DMS 273 (cell line): Measurements from ENCODE around the gene DMRTB1.

Experiments used
- DNase-seq: peaks from one replicate; lab custom pipeline; 2025; ENCODE audit not compliant: unreplicated experiment; lab: John Stamatoyannopoulos, UW

DMRTB1 gene

DNA sequence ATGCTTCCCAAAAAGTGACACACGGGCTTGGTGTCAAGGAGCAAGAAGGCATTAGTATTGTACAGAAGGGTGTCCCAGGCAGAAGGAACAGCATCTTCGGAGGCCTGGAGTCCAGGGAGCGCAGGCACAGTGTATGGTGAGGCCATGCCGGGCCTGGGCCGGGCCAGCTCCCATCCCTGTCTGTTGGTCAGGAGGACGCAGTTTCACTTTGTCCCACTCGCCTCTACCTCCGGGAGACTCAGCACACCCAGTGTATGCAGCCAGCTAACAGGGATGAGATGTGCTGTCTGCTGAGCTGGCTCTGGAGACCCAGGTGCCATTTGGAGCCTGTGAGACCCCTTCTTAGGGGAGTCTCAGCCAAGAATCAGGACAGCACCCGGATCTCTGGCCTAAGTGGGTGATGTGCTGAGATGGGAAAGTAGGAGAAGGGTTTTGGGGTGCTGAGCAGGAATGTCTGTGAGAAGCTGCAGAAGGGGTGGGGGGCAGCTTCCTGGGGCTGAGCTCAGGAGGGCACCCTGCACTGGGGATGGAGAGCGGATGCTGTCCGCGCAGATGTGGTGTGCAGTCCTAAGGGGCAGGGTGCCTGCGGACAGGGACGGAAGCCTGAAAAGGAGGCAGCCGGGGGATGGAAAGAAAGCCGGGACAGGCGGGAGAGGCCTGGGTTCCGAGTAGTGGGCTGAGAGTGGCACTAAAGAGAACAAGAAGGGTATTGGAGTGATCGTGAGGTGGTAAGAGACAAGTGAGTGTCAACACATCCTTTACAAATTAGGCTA, 25.7 kb downstream of the DMRTB1 start:
- no peak for DNase-seq

- peak; percentile 94 for DNase-seq
Observed at GRCh38 chr1:53485478-53486394, 26.5 kb downstream of the DMRTB1 start.

DNA sequence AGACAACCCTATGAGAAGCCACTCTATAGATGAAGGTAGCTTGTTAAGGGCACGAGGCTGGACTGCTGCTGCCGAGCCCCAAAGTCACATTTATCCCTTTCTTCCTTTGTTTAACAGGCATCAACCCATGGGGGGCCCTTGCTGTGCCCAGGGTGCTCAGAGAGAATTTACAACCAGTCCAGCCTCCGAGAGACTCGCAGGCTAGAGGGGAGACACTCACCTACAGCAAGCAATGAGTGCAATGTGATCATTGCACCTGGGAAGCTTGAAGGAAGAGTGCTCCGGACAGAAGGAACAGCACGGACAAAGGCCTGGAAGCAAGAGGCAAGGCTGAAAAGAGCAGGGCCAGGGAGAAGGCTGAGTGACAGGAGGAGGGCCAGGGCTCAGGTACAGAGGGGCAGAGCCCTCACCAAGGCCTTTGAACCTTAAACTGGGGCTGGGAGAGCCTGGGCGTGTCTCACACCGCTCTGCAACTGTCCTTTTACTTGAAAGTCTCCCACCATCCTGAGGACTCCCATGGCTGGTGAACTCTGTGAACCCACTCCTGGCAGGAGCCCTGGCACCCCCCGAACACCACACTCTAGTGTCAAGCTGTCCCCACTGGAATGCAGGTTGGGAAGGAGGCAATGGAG, 27.3 kb downstream of the DMRTB1 start:
- no peak for DNase-seq

DNA sequence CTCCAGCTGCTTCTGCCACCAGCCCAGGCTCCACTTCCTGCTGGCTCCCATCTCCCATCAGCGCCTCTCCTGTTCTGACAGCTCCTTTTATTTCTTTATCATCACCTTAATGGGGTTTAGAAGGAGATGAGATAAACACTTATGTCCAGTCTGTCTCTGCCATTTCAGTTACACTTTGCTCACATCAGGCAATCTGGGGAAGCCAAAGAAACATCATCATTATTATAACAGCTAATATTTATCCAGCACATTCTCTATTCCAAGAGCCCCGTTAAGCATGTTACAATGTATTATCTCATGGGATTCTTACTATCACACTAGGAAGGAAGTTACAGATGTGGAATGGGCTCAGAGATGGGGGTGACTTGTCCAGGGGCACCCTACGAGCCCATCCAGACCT, 31.2 kb downstream of the DMRTB1 start:
- no peak for DNase-seq

- DNase-seq: no peak
Observed at GRCh38 chr1:53495633-53496345, 36.6 kb downstream of the DMRTB1 start.

- no peak for DNase-seq
Observed at GRCh38 chr1:53498555-53499131, 39.4 kb downstream of the DMRTB1 start.

DNA sequence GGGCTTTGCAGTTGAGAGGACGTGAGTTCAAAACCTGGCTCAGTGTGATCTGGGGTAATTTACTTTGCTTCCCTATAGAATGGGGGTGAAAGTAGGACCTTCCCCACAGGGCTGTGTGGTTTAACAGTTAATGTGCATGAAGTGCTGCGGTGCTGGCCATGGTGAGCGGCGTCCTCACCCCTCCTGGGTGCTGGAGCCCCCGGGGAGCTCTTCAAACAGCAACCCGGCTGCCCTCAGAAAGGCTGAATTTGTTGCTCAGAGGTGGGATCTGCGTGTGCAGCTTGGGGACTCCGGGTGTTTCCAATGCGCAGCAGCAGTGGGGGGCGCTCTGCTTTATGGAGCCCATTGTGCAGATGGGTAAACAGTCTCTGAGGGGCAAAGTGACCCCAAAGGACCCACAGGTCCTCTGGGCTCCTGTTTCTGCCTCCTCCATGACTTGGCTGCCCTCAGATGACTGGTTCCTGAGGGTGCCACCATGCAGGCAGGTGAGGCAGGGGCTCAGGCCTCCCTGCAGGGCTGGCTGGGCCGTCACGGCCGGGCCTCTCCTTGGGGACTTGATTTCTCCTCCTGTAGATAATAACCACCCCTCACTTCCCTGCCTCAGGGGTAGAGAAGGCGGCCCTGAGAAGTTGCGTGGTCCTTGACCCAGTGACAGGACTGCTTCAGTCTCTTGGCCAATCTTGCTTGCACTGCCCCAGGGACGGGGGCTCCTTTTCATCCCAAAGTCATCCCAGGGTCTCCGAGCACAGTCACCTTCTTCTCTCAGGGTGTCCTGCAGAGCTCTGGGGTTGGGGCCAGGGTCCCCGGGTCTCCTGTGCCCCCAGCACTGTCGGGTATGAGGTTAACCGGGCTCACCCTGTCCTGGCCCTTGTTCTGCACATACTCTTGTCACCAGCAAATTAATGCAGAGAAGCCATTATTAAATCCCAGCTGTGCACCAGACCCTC, 40.3 kb downstream of the DMRTB1 start:
- no peak for DNase-seq

GRCh38 chr1:53500204-53501064, 41.2 kb downstream of the DMRTB1 start:
- peak; percentile 34 for DNase-seq

GRCh38 chr1:53501065-53502005, 42.1 kb downstream of the DMRTB1 start:
- DNase-seq: no peak

DNA sequence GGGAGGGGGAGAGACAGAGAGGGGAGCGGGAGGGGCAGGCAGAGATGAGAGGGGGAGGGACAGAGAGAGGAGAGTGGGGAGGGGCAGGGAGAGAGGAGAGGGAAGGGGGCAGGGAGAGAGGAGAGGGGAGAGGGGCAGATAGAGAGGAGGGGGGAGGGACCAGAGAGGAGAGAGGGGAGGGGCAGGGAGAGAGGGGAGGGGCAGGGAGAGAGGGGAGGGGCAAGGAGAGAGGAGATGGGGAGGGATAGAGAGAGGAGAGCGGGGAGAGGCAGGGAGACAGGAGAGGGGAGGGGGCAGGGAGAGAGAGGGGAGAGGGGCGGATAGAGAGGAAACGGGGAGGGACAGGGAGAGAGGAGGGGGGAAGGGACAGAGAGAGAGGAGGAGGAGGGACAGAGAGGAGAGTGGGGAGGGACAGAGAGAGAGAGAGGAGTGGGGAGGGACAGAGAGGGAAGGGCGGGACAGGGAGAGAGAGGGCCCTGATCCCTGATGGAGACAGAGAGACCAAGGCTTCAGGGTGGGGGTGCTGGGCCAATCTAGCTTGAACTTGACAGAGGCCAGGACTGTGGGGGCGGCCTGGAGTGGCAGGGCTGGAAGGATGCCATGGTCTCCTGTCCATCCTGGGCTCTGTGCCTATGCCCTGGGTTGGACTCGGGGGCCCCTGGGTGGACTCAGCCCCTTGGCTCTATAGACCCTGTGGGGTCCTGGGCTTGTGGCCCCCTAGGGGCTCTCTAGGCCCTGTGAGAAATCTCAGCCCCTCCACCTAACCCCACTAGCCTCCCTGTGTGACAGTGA, 43.6 kb downstream of the DMRTB1 start:
- no peak for DNase-seq

DNA sequence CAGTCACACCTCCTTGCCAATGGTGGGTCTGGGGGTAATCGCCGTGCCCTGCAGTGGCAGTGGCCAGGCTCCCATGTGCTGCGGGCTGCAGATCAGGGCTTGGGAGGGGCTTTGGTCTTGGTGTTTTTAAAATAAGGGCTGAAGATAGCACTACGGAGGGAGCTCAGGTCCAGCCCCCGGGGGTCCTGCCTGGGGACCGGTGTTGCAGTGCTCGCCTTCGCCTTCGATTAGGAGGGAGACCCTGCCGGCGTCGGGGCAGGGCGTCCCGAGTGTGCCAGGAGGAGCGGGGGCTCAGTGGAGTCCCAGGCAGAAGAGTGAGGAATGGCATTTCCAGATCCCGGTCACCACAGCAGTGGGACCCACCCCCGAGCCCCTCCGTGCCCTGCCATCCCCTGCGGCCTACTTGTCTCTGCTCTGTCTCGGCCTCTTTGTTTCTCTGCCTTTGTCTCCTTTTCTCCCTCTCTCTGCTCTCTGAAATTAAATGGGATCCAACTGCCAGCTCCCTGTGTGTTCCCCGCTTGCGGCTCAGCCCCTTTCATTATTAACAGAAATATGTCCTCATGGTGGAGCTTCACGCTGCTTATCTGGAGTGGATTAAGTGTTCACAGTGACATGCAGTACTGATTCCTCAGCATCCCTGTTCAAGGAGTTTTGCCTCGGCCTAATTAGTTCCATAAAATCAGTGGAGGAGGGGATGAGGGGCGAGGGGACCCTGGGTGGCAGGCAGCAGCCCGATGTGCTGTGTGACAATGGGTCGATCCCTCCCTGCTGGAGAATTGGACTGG, 44.4 kb downstream of the DMRTB1 start:
- DNase-seq: no peak

DNA sequence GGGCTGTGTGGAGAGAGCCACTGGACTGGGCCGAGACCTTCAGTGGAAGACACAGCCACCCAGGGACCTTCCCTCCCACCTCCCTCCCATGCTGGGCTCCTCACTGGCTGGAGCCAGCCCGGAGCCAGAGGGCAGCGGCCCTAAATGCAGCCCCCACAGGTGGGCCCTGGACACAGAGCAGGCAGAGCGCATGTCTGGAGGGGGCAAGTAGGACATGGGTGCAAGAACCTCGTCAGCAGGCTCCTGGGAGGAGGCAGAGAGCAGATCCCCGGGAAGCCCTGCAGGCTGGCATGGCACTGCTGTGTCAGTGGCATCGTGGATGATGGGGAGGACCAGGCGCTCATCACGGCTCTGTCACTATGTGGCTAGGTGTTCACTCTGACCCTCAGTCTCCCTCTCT, 45.7 kb downstream of the DMRTB1 start:
- no peak for DNase-seq

- no peak for DNase-seq
Observed at GRCh38 chr1:53505401-53505800, 46.2 kb downstream of the DMRTB1 start.

DNA sequence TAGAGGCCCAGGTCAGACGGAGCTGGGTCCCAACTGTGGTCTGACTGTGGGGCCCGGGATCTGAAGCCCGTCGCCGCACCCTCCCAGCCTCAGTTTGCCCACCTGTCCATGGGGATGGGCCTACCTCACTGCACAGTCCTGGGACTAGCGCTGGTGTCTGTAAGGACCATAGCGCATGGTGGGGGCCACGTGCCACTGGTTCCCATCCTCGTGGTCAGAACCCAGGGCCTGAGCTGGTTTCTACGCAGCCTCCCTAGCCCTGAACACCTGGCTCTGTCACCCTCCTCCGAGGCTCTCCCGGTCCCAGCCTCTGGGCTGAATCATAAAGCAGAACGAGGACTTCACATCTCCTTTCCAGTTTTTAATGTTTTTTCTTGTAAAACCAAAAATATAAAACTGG, 46.7 kb downstream of the DMRTB1 start:
- no peak for DNase-seq

DNA sequence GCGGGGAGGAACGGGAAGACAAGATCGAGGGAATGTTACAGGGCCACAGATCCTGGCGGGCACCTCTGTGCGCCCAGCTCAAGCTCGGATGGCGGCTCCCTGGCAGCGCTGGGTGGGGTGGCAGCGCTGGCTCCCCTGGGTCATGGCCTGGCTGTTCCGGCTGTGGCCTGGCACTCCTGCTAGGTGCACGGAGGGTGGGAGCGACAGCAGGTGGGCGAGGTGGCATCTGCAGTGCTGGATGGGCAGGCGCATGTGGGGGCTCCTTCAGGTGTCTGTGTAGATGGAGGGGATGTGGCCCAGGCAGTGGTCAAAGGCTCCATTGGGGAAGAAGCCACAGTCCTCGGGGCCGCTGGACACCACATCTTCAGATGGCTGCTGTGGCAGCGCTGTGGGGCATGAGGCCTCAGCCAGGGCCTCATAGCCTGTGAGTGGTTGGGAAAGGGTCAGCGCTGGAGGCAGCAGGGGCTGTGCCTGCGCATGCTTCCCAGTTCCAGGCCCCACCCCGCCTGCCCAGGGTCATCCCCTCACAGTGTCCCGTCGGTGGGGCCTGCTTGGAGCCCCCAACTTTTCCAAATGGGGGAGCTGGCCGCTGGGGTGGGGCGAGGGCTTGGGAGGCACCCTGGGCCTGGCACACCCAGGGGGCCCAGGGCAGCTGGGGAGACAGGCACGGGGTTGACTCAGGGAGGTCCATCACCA, 47.3 kb downstream of the DMRTB1 start:
- no peak for DNase-seq
